Progenitor cell of endocrine pancreas (in vitro differentiated cells): ENCODE results near the gene TMEM72. TPM values are rescaled to one million over a fixed set of nuclear protein-coding genes. Genes with fewer than 3 reads are reported as not detected.
"Not testable (repeated sequence)": the region's sequence is repeated elsewhere in the genome, so short reads cannot be mapped to it uniquely, and the experiment has no call there.

Source experiments
- DNase-seq: peaks from one replicate; pipeline ENCODE4 v3.0.0; 2021; ENCODE audit warnings: low spot score; ENCODE audit not compliant: unreplicated experiment
- H3K27ac Mint-ChIP-seq: 2 replicates; pipeline ENCODE4 v1.8.0; 2021; ENCODE audit warnings: mild to moderate bottlenecking, moderate library complexity, mixed read lengths
- H3K27me3 Mint-ChIP-seq: 2 replicates; pipeline ENCODE4 v1.8.0; 2021; ENCODE audit warnings: mixed read lengths
- H3K36me3 Mint-ChIP-seq: 2 replicates; pipeline ENCODE4 v1.8.0; 2022; ENCODE audit warnings: mixed read lengths; ENCODE audit not compliant: insufficient read depth
- H3K4me1 Mint-ChIP-seq: 2 replicates; pipeline ENCODE4 v1.8.0; 2021; ENCODE audit warnings: low read depth, mixed read lengths
- H3K4me3 Mint-ChIP-seq: 2 replicates; pipeline ENCODE4 v1.8.0; 2021; ENCODE audit warnings: low read depth, mild to moderate bottlenecking, moderate library complexity, mixed read lengths
- H3K9me3 Mint-ChIP-seq: 2 replicates; pipeline ENCODE4 v1.8.0; 2021; ENCODE audit warnings: low read depth, mixed read lengths
- total RNA-seq: library from RNA; stranded (reverse); gene quantifications from 2 replicates; pipeline ENCODE4 v1.2.1, GENCODE V29; 2021
- TF ChIP-seq, protein P1 (sequence below): fragments of 200-600 bp; sonication (generic); IDR thresholded peaks from one replicate; pipeline ENCODE4 v1.5.0; 2021; ENCODE audit warnings: antibody characterized with exemption, mild to moderate bottlenecking; ENCODE audit not compliant: unreplicated experiment

The TMEM72 gene
- total RNA-seq, 1 donor from 2014 or later: 0.93 TPM

GRCh38 chr10:44864637-44865288 lies 46.4 kb upstream of the TMEM72 start:
- H3K36me3 Mint-ChIP-seq: no peaks in the 10 kb centered on the region
- DNase-seq: peak; percentile 97
- H3K4me1 Mint-ChIP-seq: peaks cover 11% of the 10 kb centered on the region
- TF ChIP-seq, protein P1, sequence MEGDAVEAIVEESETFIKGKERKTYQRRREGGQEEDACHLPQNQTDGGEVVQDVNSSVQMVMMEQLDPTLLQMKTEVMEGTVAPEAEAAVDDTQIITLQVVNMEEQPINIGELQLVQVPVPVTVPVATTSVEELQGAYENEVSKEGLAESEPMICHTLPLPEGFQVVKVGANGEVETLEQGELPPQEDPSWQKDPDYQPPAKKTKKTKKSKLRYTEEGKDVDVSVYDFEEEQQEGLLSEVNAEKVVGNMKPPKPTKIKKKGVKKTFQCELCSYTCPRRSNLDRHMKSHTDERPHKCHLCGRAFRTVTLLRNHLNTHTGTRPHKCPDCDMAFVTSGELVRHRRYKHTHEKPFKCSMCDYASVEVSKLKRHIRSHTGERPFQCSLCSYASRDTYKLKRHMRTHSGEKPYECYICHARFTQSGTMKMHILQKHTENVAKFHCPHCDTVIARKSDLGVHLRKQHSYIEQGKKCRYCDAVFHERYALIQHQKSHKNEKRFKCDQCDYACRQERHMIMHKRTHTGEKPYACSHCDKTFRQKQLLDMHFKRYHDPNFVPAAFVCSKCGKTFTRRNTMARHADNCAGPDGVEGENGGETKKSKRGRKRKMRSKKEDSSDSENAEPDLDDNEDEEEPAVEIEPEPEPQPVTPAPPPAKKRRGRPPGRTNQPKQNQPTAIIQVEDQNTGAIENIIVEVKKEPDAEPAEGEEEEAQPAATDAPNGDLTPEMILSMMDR: peak; percentile 98
- H3K4me3 Mint-ChIP-seq: peak overlapping the region; percentile 84
- peaks cover 41% of the 10 kb centered on the region for H3K27me3 Mint-ChIP-seq
- H3K27ac Mint-ChIP-seq: peak overlapping the region; percentile 97
- H3K9me3 Mint-ChIP-seq: no peaks in the 10 kb centered on the region

DNA sequence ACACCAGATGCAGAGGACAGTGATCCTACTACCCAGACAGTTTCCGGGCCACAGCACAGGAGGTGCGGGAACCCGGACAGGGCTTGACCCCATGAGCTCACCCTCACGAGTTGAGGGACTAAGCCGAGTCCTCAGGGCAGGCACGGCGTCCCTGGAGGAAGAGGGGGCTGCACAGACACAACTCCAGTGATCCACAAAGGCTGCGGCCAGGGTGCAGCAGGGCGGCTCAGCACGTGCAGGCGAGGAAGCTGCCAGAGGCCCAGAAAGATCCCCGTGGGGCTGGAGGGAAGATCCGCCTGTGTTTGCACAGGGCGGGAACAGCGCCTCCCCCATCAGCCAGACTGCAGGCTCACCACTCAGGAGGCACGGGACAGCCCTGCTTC lies 45.9 kb upstream of the TMEM72 start:
- H3K27me3 Mint-ChIP-seq: peaks cover 45% of the 10 kb centered on the region

DNA sequence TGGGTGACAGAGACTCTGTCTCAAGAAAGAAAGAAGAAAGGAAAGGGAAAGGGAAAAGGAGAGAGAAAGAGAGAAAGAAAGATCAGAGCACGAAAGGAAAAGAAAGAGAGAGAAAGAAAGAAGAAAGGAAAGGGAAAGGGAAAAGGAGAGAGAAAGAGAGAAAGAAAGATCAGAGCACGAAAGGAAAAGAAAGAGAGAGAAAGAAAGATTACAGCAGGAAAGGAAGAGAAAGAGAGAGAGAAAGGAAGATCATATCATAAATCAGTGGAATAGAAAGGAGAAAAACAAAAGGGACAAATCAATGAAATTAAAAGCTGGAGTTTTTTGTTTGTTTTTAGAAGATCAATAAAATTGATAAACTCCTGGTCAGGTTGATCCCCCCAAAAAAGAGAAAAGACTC lies 44.8 kb upstream of the TMEM72 start:
- H3K27ac Mint-ChIP-seq, H3K4me3 Mint-ChIP-seq, H3K36me3 Mint-ChIP-seq, H3K9me3 Mint-ChIP-seq, DNase-seq: not testable (repeated sequence)
- Mint-ChIP-seq H3K4me1 (peaks cover 11% of the 10 kb centered on the region), H3K27me3 (peaks cover 43% of the 10 kb centered on the region)

More for the DNA sequence above, 45.9 kb upstream of the TMEM72 start:
- Mint-ChIP-seq H3K4me1 (peaks cover 11% of the 10 kb centered on the region), H3K4me3 (no peak overlapping the region), H3K27ac (no peak overlapping the region), H3K9me3 (no peaks in the 10 kb centered on the region), H3K36me3 (no peaks in the 10 kb centered on the region)
- no peak for DNase-seq
- TF ChIP-seq, protein P1: no peak

GRCh38 chr10:44870031-44870430 lies 41.1 kb upstream of the TMEM72 start:
- Mint-ChIP-seq H3K9me3 (no peaks in the 10 kb centered on the region), H3K4me3 (no peak overlapping the region), H3K27ac (no peak overlapping the region), H3K27me3 (peaks cover 22% of the 10 kb centered on the region), H3K36me3 (no peaks in the 10 kb centered on the region), H3K4me1 (peaks cover 2% of the 10 kb centered on the region)
- DNase-seq: no peak
- TF ChIP-seq, protein P1: no peak

DNA sequence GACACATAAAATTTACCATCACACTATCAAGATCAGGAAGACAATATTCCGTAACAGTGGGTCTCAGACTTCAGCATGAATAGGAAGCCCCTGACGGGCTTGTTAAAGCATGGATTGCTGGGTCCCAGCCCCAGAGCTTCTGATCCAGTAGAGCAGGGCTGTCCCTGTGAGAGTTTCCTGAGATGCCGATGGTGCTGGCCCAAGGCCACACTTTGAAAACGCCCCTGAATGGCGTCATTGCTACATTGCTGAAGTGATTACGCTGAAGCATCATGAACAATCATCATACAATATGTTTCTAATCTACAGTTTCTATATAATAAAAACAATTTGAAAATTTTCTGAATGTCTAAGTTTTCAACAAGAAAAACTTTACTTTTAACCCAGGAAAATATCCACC lies 38.0 kb upstream of the TMEM72 start:
- Mint-ChIP-seq H3K27ac (no peak overlapping the region), H3K9me3 (no peaks in the 10 kb centered on the region), H3K27me3 (peaks cover 12% of the 10 kb centered on the region), H3K36me3 (no peaks in the 10 kb centered on the region), H3K4me3 (no peak overlapping the region), H3K4me1 (no peaks in the 10 kb centered on the region)
- DNase-seq: no peak
- TF ChIP-seq, protein P1: no peak

- Mint-ChIP-seq H3K4me1 (peaks cover 5% of the 10 kb centered on the region), H3K4me3 (no peak overlapping the region), H3K9me3 (no peaks in the 10 kb centered on the region), H3K36me3 (no peaks in the 10 kb centered on the region), H3K27ac (no peak overlapping the region), H3K27me3 (peaks cover 9% of the 10 kb centered on the region)
- TF ChIP-seq, protein P1: no peak
- no peak for DNase-seq
Measured at GRCh38 chr10:44874166-44874565, 37.0 kb upstream of the TMEM72 start.
